DND-41 (cell line): ENCODE results near the gene OR52D1.

Experiments
- ATAC-seq: fragments of 200-7000 bp; cut with Tn5 transposase; 3 replicates; pipeline ENCODE4 v1.9.1; 2021; ENCODE audit warnings: low read depth; ENCODE audit not compliant: insufficient read depth
- DNase-seq: peaks from one replicate; pipeline ENCODE4 v3.0.0-alpha.2; 2020
- H2AFZ ChIP-seq: 2 replicates; pipeline ENCODE4 v1.6.0; 2012; ENCODE audit warnings: low read depth, low read length
- H3K27ac ChIP-seq: 2 replicates; pipeline ENCODE4 v1.5.1; 2012; ENCODE audit warnings: low read length, inconsistent platforms
- H3K27me3 ChIP-seq: fragments of 200-600 bp; sonication (generic); 2 replicates; pipeline ENCODE4 v1.6.0; 2012; ENCODE audit warnings: low read length, mild to moderate bottlenecking, inconsistent platforms; ENCODE audit not compliant: insufficient read depth, poor library complexity
- H3K36me3 ChIP-seq: 2 replicates; pipeline ENCODE4 v1.5.1; 2012; ENCODE audit warnings: low read length, inconsistent platforms; ENCODE audit not compliant: insufficient read depth
- H3K4me1 ChIP-seq: 2 replicates; pipeline ENCODE4 v1.5.1; 2012; ENCODE audit warnings: mild to moderate bottlenecking, low read length; ENCODE audit not compliant: insufficient read depth
- H3K4me2 ChIP-seq: 2 replicates; pipeline ENCODE4 v1.6.0; 2012; ENCODE audit warnings: mild to moderate bottlenecking, moderate library complexity, low read length, inconsistent platforms; ENCODE audit not compliant: insufficient read depth
- H3K4me3 ChIP-seq, 2 experiments: fragments of 200-600 bp in 1 of 2; shearing (Covaris generic) in 1 of 2; 2 replicates each; pipeline ENCODE4 v1.5.1; 2012 to 2016; ENCODE audit warnings: inconsistent platforms in 2 of 2, low read length in 2 of 2, mild to moderate bottlenecking in 2 of 2, low read depth in 1 of 2, moderate library complexity in 1 of 2
- H3K79me2 ChIP-seq: 2 replicates; pipeline ENCODE4 v1.6.0; 2012; ENCODE audit warnings: low read length, inconsistent platforms; ENCODE audit not compliant: insufficient read depth
- H3K9ac ChIP-seq: 2 replicates; pipeline ENCODE4 v1.6.0; 2012; ENCODE audit warnings: low read depth, mild to moderate bottlenecking, inconsistent platforms, low read length, moderate library complexity
- H3K9me3 ChIP-seq: 2 replicates; pipeline ENCODE4 v1.5.1; 2012; ENCODE audit warnings: low read length, moderate library complexity, mild to moderate bottlenecking, inconsistent platforms; ENCODE audit not compliant: insufficient read depth, severe bottlenecking
- H4K20me1 ChIP-seq: 2 replicates; pipeline ENCODE4 v1.6.0; 2012; ENCODE audit warnings: low read length; ENCODE audit not compliant: insufficient read depth
- CTCF ChIP-seq: IDR thresholded peaks from 2 replicates; pipeline ENCODE4 v1.5.1; 2012; ENCODE audit warnings: borderline replicate concordance, low read length, moderate library complexity, mild to moderate bottlenecking; ENCODE audit not compliant: poor library complexity, severe bottlenecking; ENCODE audit errors: extremely low read depth
- EZH2 ChIP-seq: IDR thresholded peaks from 3 replicates; pipeline ENCODE4 v1.6.1; 2012; ENCODE audit warnings: borderline replicate concordance, low read depth, mild to moderate bottlenecking, moderate library complexity, low read length, inconsistent platforms; ENCODE audit not compliant: severe bottlenecking

The OR52D1 gene

DNA sequence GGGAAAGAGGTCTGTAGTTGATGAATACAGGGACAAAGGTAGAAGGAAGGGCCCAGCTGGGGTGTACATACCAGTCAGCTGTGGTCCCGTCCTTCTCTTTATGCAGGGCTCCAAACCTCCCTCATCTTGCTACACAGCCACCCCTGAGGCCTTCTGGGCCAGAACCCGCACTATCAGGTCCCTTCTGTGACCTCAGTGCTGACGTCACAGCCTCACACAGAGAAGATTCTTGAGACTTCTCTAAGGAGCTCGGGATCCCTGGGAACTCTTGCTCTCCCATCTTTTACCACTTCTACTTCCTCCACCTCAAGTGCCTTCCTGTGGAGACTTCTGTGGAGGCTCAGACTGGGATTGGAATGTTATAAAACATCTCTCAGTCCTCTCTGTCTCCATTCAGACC is 21.3 kb downstream of the OR52D1 start, which contains the start of gene UBQLN3:
TSS of gene UBQLN3 (minus strand) at position 155 of the 400 bp plus-strand sequence. CDS start 399 bp downstream, outside the sequence.
- no peaks in the 10 kb centered on the region for H3K79me2 ChIP-seq
- H2AFZ ChIP-seq = no peak within 1 kb of the TSS
- no peak within 1 kb of the TSS for H3K9ac ChIP-seq
- H3K27me3 ChIP-seq = peaks cover 17% of the 10 kb centered on the region
- no peak within 1 kb of the TSS for H3K4me3 ChIP-seq
- no peaks in the 10 kb centered on the region for H4K20me1 ChIP-seq
- no peak for DNase-seq
- H3K4me1 ChIP-seq = no peaks in the 10 kb centered on the region
- no peaks in the 10 kb centered on the region for H3K9me3 ChIP-seq
- no peaks in the 10 kb centered on the region for H3K36me3 ChIP-seq
- no peak for TF ChIP-seq EZH2
- no peak within 1 kb of the TSS for H3K4me2 ChIP-seq
- H3K27ac ChIP-seq = no peak within 1 kb of the TSS
- ATAC-seq = no peak

- Histone ChIP-seq H3K27me3 (peaks cover 9% of the 10 kb centered on the region), H3K4me1 (no peaks in the 10 kb centered on the region), H3K79me2 (no peaks in the 10 kb centered on the region)
Measured at GRCh38 chr11:5514841-5515240, 26.4 kb downstream of the OR52D1 start.

GRCh38 chr11:5516599-5516998 is 28.1 kb downstream of the OR52D1 start, which contains the start of gene UBQLNL:
Gene UBQLNL, minus strand, starts transcription at chr11:5516699. Its CDS starts 258 bp downstream, at chr11:5516441.
- no peaks in the 10 kb centered on the region for H3K9me3 ChIP-seq
- no peaks in the 10 kb centered on the region for H4K20me1 ChIP-seq
- H3K9ac ChIP-seq = no peak within 1 kb of the TSS
- H3K4me2 ChIP-seq = no peak within 1 kb of the TSS
- H3K4me3 ChIP-seq = no peak within 1 kb of the TSS
- no peak for TF ChIP-seq EZH2
- no peak for TF ChIP-seq CTCF
- DNase-seq = no peak
- no peak within 1 kb of the TSS for H3K27ac ChIP-seq
- H3K79me2 ChIP-seq = no peaks in the 10 kb centered on the region
- peaks cover 6% of the 10 kb centered on the region for H3K27me3 ChIP-seq
- no peaks in the 10 kb centered on the region for H3K4me1 ChIP-seq
- no peaks in the 10 kb centered on the region for H3K36me3 ChIP-seq
- no peak for ATAC-seq
- H2AFZ ChIP-seq = no peak within 1 kb of the TSS

More at GRCh38 chr11:5514841-5515240, 26.4 kb downstream of the OR52D1 start:
- DNase-seq (no peak), ATAC-seq (no peak)
- no peaks in the 10 kb centered on the region for H3K9me3 ChIP-seq
- no peaks in the 10 kb centered on the region for H3K36me3 ChIP-seq
- H3K4me2 ChIP-seq = no peak overlapping the region
- H3K9ac ChIP-seq = no peak overlapping the region
- H3K4me3 ChIP-seq = no peak overlapping the region
- no peak overlapping the region for H3K27ac ChIP-seq
- no peak overlapping the region for H2AFZ ChIP-seq
- TF ChIP-seq CTCF (no peak), EZH2 (no peak)
- H4K20me1 ChIP-seq = no peaks in the 10 kb centered on the region

DNA sequence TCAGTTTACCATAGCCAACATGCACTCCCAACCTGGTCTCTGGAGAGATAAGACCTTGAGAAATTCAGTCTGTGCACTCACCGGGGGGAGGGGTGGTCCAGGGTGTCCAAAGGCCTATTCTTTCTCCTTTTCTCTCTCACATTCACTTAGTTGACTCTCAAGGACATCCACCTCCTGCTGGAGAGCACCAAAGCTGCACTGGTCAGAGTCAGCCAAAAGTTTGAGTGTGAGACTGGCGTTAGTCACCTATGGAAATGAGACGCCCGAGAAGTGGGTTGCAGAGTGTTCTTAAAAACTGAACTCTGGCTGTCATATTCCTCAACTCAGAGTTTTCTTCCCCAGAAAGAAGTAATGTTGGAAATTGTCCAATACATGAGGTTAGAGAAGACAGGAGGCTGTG is 33.1 kb downstream of the OR52D1 start:
- TF ChIP-seq EZH2 (no peak), CTCF (no peak)
- H3K9ac ChIP-seq = no peak overlapping the region
- H2AFZ ChIP-seq = no peak overlapping the region
- H4K20me1 ChIP-seq = no peaks in the 10 kb centered on the region
- no peaks in the 10 kb centered on the region for H3K9me3 ChIP-seq
- H3K27ac ChIP-seq = no peak overlapping the region
- ATAC-seq (no peak), DNase-seq (no peak)
- no peaks in the 10 kb centered on the region for H3K4me1 ChIP-seq
- H3K4me2 ChIP-seq = no peak overlapping the region
- no peaks in the 10 kb centered on the region for H3K79me2 ChIP-seq
- no peak overlapping the region for H3K4me3 ChIP-seq
- no peaks in the 10 kb centered on the region for H3K36me3 ChIP-seq
- H3K27me3 ChIP-seq = no peaks in the 10 kb centered on the region
